Activated CD8-positive, alpha-beta memory T cell treated with anti-CD3 and anti-CD28 coated beads, Interleukin-2, amount 50 U/mL, for 48 hours (primary cell): ENCODE data around the gene EPB41L5.
"Not testable (repeated sequence)": the region's sequence is repeated elsewhere in the genome, so short reads cannot be mapped to it uniquely, and the experiment has no call there.

Experiments
- DNase-seq: peaks from one replicate; pipeline ENCODE4 v3.0.0-alpha.2; 2020

EPB41L5 gene

DNA sequence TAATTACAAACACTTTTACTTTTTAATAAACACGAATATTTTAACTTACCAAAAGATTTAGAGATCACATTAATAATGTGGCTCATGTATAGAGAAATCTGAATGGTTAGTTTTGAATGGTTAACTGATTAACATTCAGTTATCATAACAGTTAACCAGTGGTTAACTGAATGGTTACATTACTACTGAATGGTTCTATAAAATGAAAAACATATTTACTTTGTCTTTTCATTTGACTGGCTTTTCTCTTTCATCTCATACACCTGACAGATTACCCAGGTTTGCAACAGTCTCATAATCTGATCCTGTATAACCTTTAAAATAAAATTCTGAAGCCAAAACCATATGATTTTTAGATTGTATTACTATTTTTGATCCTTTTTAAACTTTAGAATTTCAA is 91.9 kb downstream of the EPB41L5 start:
- no peak for DNase-seq

- no peak for DNase-seq
These were observed 92.5 kb downstream of the EPB41L5 start for GRCh38 chr2:120105360-120105759.

GRCh38 chr2:120108049-120108448 is 95.2 kb downstream of the EPB41L5 start:
- no peak for DNase-seq

DNA sequence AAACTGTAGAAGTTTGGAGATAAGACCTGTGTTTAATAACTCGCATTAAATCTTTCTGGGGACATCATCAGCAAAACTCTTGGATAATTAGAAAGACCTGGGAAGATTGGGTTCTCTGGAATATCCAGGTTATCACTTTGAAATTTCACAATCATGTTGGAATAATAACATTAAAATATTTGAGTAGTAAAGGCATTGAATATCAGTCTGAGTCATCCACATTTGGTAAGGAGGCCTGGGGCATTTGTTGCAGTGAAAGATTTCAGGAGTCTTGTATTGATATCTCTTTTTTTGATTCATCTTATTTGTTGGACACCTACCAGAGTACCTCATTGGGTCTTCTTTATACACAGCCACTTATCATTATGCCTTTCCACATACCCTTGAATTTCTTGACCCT is 95.9 kb downstream of the EPB41L5 start:
- DNase-seq: no peak

DNA sequence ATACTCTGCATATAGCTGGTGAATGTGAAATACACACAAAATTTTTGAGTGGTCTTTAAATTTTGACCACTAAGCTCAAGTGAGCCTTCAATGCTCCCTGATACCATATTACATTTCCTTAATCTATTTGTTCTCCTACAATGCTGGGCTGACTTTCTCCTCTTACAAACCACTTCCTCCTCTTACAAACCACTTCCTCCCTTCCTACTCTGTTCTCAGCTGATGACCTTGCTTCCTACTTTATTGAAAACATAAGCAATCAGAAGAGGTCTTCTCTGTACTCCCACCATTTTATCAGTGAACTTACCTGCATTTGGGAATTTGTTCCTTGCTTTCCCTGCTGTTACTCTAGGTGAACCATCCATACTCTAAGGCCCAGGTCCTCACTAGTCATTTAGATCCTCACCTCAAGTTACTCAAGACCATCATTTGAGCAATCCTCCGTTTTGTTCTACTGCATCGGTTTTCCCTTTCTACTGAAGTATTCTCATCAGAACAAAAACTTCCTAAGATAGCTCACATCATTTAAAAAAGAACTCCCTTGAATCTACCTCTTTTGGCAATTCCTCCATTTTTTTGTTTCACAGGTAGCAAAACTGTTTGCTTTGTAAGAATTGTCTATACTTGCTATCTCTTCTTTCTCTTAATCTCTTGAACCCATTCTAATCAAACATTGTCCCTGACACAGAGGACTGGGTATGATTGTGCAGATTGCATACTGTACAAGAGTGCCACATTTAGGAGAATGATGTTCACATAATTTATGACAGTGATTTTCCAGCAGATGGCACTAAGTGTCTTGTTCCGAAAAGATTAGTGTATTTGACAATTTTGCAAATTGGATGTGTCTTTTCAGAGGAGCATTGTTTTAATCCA is 96.5 kb downstream of the EPB41L5 start:
- DNase-seq: no peak

DNA sequence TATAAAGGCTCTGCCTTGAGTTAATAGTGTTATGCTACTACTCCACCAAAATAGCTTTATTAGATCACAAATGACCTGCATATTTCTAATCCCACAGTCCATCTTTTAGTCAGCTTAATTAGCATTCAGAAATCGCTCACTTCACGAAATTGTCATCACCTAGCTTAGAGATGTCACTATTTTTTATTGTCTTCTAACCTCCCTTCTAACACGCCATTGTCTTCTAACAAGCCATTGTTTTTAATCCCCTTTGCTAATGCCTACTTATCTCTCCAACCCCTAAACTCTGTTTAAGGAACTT is 97.1 kb downstream of the EPB41L5 start:
- no peak for DNase-seq

DNA sequence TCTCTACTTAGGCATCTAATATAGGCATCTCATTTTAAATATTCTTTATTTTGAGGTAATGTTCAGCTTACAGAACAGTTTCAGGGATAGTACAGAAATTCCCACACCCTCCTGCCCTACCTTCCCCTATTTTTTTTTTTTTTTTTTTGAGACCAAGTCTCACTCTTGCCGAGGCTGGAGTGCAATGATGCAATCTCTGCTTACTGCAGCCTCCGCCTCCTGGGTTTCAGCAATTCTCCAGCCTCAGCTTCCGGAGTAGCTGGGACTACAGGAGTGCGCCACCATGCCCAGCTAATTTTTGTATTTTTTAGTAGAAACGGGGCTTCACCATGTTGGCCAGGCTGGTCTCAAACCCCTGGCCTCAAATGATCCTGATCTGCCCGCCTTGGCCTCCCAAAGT is 97.6 kb downstream of the EPB41L5 start:
- no peak for DNase-seq

GRCh38 chr2:120111193-120111592 is 98.3 kb downstream of the EPB41L5 start:
- DNase-seq: no peak

DNA sequence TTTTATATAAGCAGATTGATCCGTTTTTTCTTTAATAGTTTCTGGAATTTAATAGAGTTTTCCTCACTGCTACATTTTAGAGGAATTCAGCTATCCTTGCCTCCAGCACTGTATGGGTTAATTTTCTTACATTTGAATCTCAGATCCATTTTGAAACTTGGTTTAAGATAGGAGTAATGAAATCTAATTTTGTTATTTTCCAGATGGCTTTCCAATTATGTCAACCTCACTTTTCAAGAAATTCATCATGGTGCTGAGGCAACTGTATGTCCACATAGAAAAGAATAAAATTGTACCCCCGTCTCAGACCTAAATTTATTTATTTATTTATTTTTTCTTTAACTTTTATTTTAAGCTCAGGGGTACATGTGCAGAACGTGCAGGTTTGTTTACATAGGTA is 105.1 kb downstream of the EPB41L5 start:
- no peak for DNase-seq

- no peak for DNase-seq
These were observed 105.6 kb downstream of the EPB41L5 start for GRCh38 chr2:120118471-120118870.

GRCh38 chr2:120121337-120121736 is 108.5 kb downstream of the EPB41L5 start:
- DNase-seq: not testable (repeated sequence)

GRCh38 chr2:120123090-120123489 is 110.2 kb downstream of the EPB41L5 start:
- DNase-seq: no peak

DNA sequence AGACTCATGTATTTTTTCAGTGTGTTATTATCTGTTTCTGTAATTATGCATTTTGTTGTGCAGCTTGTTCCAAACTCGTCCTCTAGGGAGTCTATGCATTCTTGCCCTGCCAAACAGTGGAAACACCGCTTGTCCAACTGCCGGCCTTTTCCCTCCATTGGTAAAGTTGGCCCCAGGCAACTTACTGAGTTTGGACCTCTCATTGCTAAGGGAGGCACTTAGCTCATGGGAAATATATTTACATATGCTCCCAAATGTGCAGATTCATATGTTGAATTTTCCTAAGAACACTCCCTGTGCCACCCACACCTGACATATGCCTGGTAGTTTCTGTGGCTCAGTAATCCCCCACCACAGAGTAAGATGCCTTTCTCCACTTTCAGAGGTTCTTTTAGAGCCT is 112.3 kb downstream of the EPB41L5 start:
- DNase-seq: no peak

GRCh38 chr2:120128216-120128615 is 115.3 kb downstream of the EPB41L5 start:
- DNase-seq: no peak

DNA sequence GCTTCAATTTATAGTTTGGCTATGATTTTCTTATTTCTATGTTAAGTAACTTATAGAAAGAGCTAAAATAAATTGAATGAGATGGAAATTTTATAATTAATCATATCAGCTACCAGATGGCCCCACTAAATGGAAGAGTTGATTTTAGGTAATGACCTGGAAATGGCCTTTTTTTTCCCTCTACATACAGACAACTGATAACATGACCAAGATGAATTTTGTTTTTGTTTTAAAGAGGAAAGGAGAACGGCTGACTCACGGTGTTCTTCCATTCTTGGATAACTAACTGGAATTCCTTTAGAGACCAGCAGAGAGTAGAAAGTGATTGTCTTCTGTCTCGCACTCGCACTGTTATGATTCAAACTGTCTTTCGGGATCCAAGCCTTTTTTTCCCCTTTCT is 119.3 kb downstream of the EPB41L5 start:
- no peak for DNase-seq

- no peak for DNase-seq
These were observed 119.8 kb downstream of the EPB41L5 start for GRCh38 chr2:120132691-120133090.

DNA sequence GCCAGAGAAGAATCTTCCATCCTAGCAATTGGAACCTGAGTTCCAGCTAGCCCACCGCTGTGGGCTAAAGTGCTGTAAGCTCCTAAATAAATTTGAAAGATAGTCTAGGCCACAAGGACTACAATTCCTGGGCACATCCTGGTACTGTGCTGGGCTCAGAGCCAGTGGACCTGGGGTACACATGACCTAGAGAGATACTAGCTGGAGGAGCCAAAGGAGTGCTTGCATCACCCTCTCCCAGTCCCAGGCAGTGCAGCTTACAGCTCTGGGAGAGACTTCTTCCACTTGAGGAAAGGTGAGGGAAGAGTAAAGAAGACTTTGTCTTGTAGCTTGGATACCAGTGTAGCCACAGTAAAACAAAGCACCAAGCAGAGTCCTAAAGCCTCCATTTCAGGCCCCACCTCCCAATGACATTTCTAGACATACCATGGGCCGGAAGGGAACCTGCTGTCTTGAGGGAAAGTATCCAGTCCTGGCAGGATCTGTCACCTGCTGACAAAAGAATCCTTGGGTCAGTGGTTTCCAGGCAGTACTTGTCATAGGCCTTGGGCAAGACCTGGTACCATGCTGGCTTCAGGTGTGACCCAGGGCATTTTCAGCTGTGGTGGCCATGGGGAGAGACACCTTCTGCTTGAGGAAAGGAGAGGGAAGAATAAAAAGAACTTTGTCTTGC is 120.8 kb downstream of the EPB41L5 start:
- DNase-seq: no peak

GRCh38 chr2:120134263-120134662 is 121.4 kb downstream of the EPB41L5 start:
- DNase-seq: no peak

DNA sequence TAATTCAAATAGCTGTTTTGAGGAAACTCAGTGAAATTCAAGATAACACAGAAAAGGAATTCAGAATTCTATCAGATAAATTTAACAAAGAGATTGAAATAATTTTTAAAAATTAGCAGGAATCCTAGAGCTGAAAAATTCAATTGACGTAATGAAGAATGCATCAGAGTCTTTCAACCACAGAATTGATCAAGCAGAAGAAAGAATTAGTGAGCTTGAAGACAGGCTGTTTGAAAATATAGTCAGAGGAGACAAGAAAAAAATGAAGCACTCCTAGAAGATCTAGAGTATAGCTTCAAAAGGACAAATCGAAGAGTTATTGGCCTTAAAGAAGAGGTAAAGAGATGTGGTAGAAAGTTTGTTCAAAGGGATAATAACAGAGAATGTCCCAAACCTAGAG is 122.1 kb downstream of the EPB41L5 start:
- DNase-seq: not testable (repeated sequence)

- no peak for DNase-seq
These were observed 128.0 kb downstream of the EPB41L5 start for GRCh38 chr2:120140866-120141265.

DNA sequence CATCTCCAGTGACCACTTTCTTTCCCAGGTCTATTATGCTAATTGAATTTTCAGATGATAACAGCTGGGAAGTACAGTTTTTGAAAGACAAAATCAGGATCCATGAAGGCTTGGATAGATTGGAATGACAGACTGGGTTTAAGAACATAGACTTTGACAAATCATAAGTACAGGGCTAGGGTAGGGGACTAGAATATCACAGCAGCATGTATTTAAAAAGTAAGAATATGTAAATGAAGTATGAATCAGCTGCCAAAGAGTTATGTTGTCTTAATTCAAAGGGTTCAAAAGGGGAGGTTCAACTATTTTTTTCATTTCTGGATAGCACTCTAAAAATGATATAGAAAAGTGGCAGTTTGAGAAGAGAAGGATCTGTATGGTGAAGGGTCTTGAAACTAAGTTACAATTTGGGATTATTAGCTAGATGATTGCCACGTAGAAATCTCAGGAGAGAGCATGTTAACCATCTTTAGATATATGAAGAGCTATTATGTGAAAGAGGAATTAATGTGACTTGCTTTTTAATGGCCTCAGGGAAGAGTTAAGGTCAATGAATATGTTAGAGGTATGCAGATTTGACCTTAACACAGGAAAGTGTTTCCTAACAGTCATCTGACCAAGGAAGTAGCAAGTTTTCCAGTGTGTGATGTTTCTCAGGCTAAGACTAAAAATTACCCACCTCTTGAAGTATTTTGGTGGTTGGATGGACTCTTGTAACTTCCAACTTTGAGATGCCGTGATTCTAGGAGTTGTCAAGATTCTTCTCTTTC is 128.6 kb downstream of the EPB41L5 start:
- no peak for DNase-seq

DNA sequence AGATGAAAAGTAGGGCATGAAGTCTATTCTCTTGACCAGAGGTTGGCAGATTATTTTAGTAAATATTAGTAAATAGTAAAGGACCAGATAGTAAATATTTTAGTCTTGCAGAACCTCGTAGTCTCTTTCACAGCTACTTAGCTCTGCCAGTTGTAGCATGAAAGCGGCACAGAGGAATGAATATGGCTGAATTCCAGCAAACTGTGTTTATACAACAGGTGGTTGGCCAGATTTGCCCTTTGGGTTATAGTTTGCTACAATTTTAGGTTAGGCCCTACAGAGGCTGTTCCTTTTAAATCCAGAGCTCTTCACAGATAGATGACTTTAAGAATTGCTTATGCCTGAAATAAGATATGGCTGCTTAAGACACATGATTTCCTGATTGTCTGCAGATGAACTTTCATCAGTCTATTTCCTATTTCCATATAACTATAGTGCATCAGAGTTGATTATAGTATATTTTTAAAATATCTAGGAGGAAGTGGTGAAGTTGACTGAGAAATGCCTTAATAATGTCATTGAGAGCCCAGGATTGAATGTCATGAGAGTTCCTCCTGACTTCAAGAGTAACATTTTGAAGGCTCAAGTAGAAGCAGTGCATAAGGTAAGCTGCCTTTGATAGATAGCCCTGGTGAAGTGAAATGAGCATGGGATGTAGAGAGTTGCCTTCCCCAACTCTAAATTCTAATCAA is 129.8 kb downstream of the EPB41L5 start:
- no peak for DNase-seq

GRCh38 chr2:120148229-120148628 is 135.4 kb downstream of the EPB41L5 start:
- DNase-seq: no peak
